Measurements from ENCODE around the gene MT3. TPM values are rescaled to one million over a fixed set of nuclear protein-coding genes. Genes with fewer than 3 reads are reported as not detected.
"Not testable (repeated sequence)": the region's sequence is repeated elsewhere in the genome, so short reads cannot be mapped to it uniquely, and the experiment has no call there.

MT3 gene
- total RNA-seq, 1 donor from 2014 or later, result not detected

- DNase-seq (ENCODE audit: low read depth, low spot score), result no peak
- H3K27me3 Mint-ChIP-seq (ENCODE audit: low read depth), result peaks cover 3% of the 10 kb centered on the region
- peak overlapping the region; percentile 62 for H3K27ac Mint-ChIP-seq (ENCODE audit: unreplicated experiment)
- no peak for TF ChIP-seq CTCF (conservative IDR thresholded peaks at IDR 0.05)
- peaks cover 3% of the 10 kb centered on the region for H3K36me3 Mint-ChIP-seq (ENCODE audit: low read depth)
- peaks cover 9% of the 10 kb centered on the region for H3K9me3 Mint-ChIP-seq
- H3K4me1 Mint-ChIP-seq, result no peaks in the 10 kb centered on the region
- no peak overlapping the region for H3K4me3 Mint-ChIP-seq
These were observed 17.8 kb upstream of the MT3 start for GRCh38 chr16:56571525-56571924.

GRCh38 chr16:56574625-56575024 lies 14.7 kb upstream of the MT3 start:
- H3K9me3 Mint-ChIP-seq, result peaks cover 9% of the 10 kb centered on the region
- H3K4me3 Mint-ChIP-seq, result no peak overlapping the region
- H3K27ac Mint-ChIP-seq (ENCODE audit: unreplicated experiment), result no peak overlapping the region
- H3K4me1 Mint-ChIP-seq, result no peaks in the 10 kb centered on the region
- H3K27me3 Mint-ChIP-seq (ENCODE audit: low read depth), result no peaks in the 10 kb centered on the region
- DNase-seq (ENCODE audit: low read depth, low spot score), result no peak
- TF ChIP-seq CTCF (conservative IDR thresholded peaks at IDR 0.05), result no peak
- H3K36me3 Mint-ChIP-seq (ENCODE audit: low read depth), result peaks cover 3% of the 10 kb centered on the region

- TF ChIP-seq CTCF (conservative IDR thresholded peaks at IDR 0.05), result peak; percentile 72
- H3K27me3 Mint-ChIP-seq (ENCODE audit: low read depth), result peaks cover 6% of the 10 kb centered on the region
- peaks cover 3% of the 10 kb centered on the region for H3K36me3 Mint-ChIP-seq (ENCODE audit: low read depth)
- no peaks in the 10 kb centered on the region for H3K4me1 Mint-ChIP-seq
- peaks cover 9% of the 10 kb centered on the region for H3K9me3 Mint-ChIP-seq
- H3K27ac Mint-ChIP-seq (ENCODE audit: unreplicated experiment), result no peak overlapping the region
- no peak overlapping the region for H3K4me3 Mint-ChIP-seq
- DNase-seq (ENCODE audit: low read depth, low spot score), result peak; percentile 20
These were observed 12.6 kb upstream of the MT3 start for GRCh38 chr16:56576585-56577299.

GRCh38 chr16:56577300-56577625 lies 12.1 kb upstream of the MT3 start:
- TF ChIP-seq CTCF (conservative IDR thresholded peaks at IDR 0.05), result no peak
- peaks cover 3% of the 10 kb centered on the region for H3K36me3 Mint-ChIP-seq (ENCODE audit: low read depth)
- H3K27me3 Mint-ChIP-seq (ENCODE audit: low read depth), result peaks cover 6% of the 10 kb centered on the region
- peaks cover 9% of the 10 kb centered on the region for H3K9me3 Mint-ChIP-seq
- H3K27ac Mint-ChIP-seq (ENCODE audit: unreplicated experiment), result no peak overlapping the region
- no peak overlapping the region for H3K4me3 Mint-ChIP-seq
- DNase-seq (ENCODE audit: low read depth, low spot score), result no peak
- no peaks in the 10 kb centered on the region for H3K4me1 Mint-ChIP-seq

GRCh38 chr16:56580391-56581048 lies 8.8 kb upstream of the MT3 start:
- no peak overlapping the region for H3K27ac Mint-ChIP-seq (ENCODE audit: unreplicated experiment)
- H3K36me3 Mint-ChIP-seq (ENCODE audit: low read depth), result no peaks in the 10 kb centered on the region
- peaks cover 18% of the 10 kb centered on the region for H3K27me3 Mint-ChIP-seq (ENCODE audit: low read depth)
- no peak overlapping the region for H3K4me3 Mint-ChIP-seq
- no peak for DNase-seq (ENCODE audit: low read depth, low spot score)
- no peaks in the 10 kb centered on the region for H3K9me3 Mint-ChIP-seq
- H3K4me1 Mint-ChIP-seq, result no peaks in the 10 kb centered on the region
- TF ChIP-seq CTCF (conservative IDR thresholded peaks at IDR 0.05), result no peak

- H3K9me3 Mint-ChIP-seq; H3K4me3 Mint-ChIP-seq; H3K36me3 Mint-ChIP-seq (ENCODE audit: low read depth); H3K27ac Mint-ChIP-seq (ENCODE audit: unreplicated experiment); DNase-seq (ENCODE audit: low read depth, low spot score); H3K4me1 Mint-ChIP-seq: not testable (repeated sequence)
- peaks cover 38% of the 10 kb centered on the region for H3K27me3 Mint-ChIP-seq (ENCODE audit: low read depth)
These were observed 6.4 kb upstream of the MT3 start for GRCh38 chr16:56582911-56583310.
